H1 (cell line): Measurements from ENCODE around the gene VDAC2. TPM values are rescaled to one million over a fixed set of nuclear protein-coding genes. Genes with fewer than 3 reads are reported as not detected.

Experiments
- CTCF ChIA-PET: fragments of 300-600 bp; sonication (Branson Sonifier 250); formaldehyde crosslinking; loops from one replicate; lab custom pipeline; 2021; ENCODE audit not compliant: partially characterized antibody; lab: Charles Lee
- POLR2A ChIA-PET: fragments of 300-600 bp; sonication (Branson Sonifier 250); formaldehyde crosslinking; loops from one replicate; lab custom pipeline; 2021; ENCODE audit warnings: inconsistent platforms; ENCODE audit not compliant: partially characterized antibody; lab: Charles Lee
- DNase-seq, 2 experiments: peaks; one replicate each; pipeline versions ENCODE4 v3.0.0 to v3.0.0-alpha.2; 2010 to 2022; ENCODE audit warnings: low spot score in 2 of 2, low read depth in 1 of 2, mixed read lengths in 1 of 2
- FAIRE-seq: peaks from 2 replicates; lab custom pipeline; 2011; peaks lifted over from hg19 to GRCh38; lab: Jason Lieb, UNC
- H2AFZ ChIP-seq: 2 replicates; pipeline ENCODE4 v1.8.1; 2012; ENCODE audit warnings: low read length, inconsistent platforms
- H2AK5ac ChIP-seq: 2 replicates; pipeline ENCODE4 v1.6.1; 2013; ENCODE audit warnings: low read depth, low read length
- H2BK120ac ChIP-seq: replicated peaks from 2 replicates; pipeline ENCODE3; 2013; ENCODE audit warnings: low read depth, low read length, inconsistent platforms
- H2BK12ac ChIP-seq: 2 replicates; pipeline ENCODE4 v1.6.1; 2013; ENCODE audit warnings: low read depth, low read length
- H2BK15ac ChIP-seq: 2 replicates; pipeline ENCODE4 v1.6.1; 2013; ENCODE audit warnings: low read length
- H2BK20ac ChIP-seq: 2 replicates; pipeline ENCODE4 v1.6.1; 2013; ENCODE audit warnings: low read length
- H2BK5ac ChIP-seq: 2 replicates; pipeline ENCODE4 v1.6.1; 2013; ENCODE audit warnings: low read depth, low read length
- H3K14ac ChIP-seq: 2 replicates; pipeline ENCODE4 v1.6.1; 2013; ENCODE audit warnings: inconsistent platforms; ENCODE audit not compliant: insufficient read length
- H3K18ac ChIP-seq: 2 replicates; pipeline ENCODE4 v1.6.1; 2013; ENCODE audit warnings: low read length; ENCODE audit errors: extremely low read depth
- H3K23ac ChIP-seq: 2 replicates; pipeline ENCODE4 v1.6.1; 2013; ENCODE audit warnings: inconsistent platforms; ENCODE audit not compliant: insufficient read length
- H3K23me2 ChIP-seq: 2 replicates; pipeline ENCODE4 v1.6.1; 2013; ENCODE audit warnings: low read depth, low read length
- H3K27ac ChIP-seq: 2 replicates; pipeline ENCODE4 v1.6.1; 2011; ENCODE audit warnings: low read depth, low read length, inconsistent platforms
- H3K27me3 ChIP-seq, 4 experiments: replicated peaks in 1 of 4; 1 replicate in 1 of 4; 2 replicates in 3 of 4; pipeline versions ENCODE4 v1.6.1 to v1.8.1; 2011 to 2013; ENCODE audit warnings: low read length in 3 of 4, mild to moderate bottlenecking in 3 of 4, inconsistent platforms in 2 of 4, mixed read lengths in 2 of 4, moderate library complexity in 1 of 4; ENCODE audit not compliant: control insufficient read depth in 3 of 4, insufficient read depth in 3 of 4; ENCODE audit errors: extremely low read depth in 1 of 4
- H3K36me3 ChIP-seq, 4 experiments: 2 replicates each; pipeline versions ENCODE4 v1.6.1 to v1.8.1; 2011 to 2013; ENCODE audit warnings: mild to moderate bottlenecking in 4 of 4, low read length in 3 of 4, moderate library complexity in 2 of 4, control low read depth in 1 of 4, inconsistent platforms in 1 of 4; ENCODE audit not compliant: insufficient read depth in 4 of 4, control insufficient read depth in 2 of 4
- H3K4ac ChIP-seq: replicated peaks from 2 replicates; pipeline ENCODE3; 2013; ENCODE audit warnings: low read length, low read depth, mixed read lengths, inconsistent platforms; ENCODE audit not compliant: insufficient read length
- H3K4me1 ChIP-seq, 4 experiments: replicated peaks in 1 of 4; 1 replicate in 1 of 4; 2 replicates in 3 of 4; pipeline versions ENCODE4 v1.6.1 to v1.8.1; 2011 to 2013; ENCODE audit warnings: low read length in 3 of 4, inconsistent platforms in 2 of 4, mixed read lengths in 1 of 4; ENCODE audit not compliant: insufficient read depth in 4 of 4, control insufficient read depth in 3 of 4
- H3K4me2 ChIP-seq, 2 experiments: 2 replicates each; pipeline versions ENCODE4 v1.6.1 to v1.8.1; 2011 to 2013; ENCODE audit warnings: low read depth in 2 of 2, low read length in 2 of 2, control low read depth in 1 of 2, inconsistent platforms in 1 of 2, mild to moderate bottlenecking in 1 of 2; ENCODE audit not compliant: insufficient read depth in 1 of 2
- H3K4me3 ChIP-seq, 4 experiments: fragments of 200-600, 300-600 bp in 1 of 4; sonication (generic), shearing (Covaris generic), sonication (Bioruptor Twin) in 1 of 4; 2 replicates each; pipeline versions ENCODE4 v1.5.1 to v1.8.1; 2011 to 2016; ENCODE audit warnings: low read length in 4 of 4, low read depth in 3 of 4, control low read depth in 2 of 4, inconsistent platforms in 2 of 4, mild to moderate bottlenecking in 2 of 4, mixed read lengths in 1 of 4, moderate library complexity in 1 of 4; ENCODE audit not compliant: insufficient read depth in 2 of 4; ENCODE audit errors: extremely low read depth in 1 of 4
- H3K56ac ChIP-seq: replicated peaks from 2 replicates; pipeline ENCODE3; 2013; ENCODE audit warnings: low read depth, mild to moderate bottlenecking, mixed read lengths, low read length, inconsistent platforms; ENCODE audit not compliant: insufficient read length
- H3K79me1 ChIP-seq: 2 replicates; pipeline ENCODE4 v1.6.1; 2013; ENCODE audit warnings: low read depth, low read length, control low read depth
- H3K79me2 ChIP-seq, 2 experiments: 2 replicates each; pipeline versions ENCODE4 v1.6.1 to v1.8.1; 2012 to 2013; ENCODE audit warnings: low read length in 2 of 2, mild to moderate bottlenecking in 2 of 2, inconsistent platforms in 1 of 2; ENCODE audit not compliant: insufficient read depth in 2 of 2, control insufficient read depth in 1 of 2
- H3K9ac ChIP-seq, 4 experiments: replicated peaks in 1 of 4; 1 replicate in 1 of 4; 2 replicates in 3 of 4; pipeline versions ENCODE4 v1.6.1 to v1.8.1; 2011 to 2013; ENCODE audit warnings: low read depth in 3 of 4, low read length in 3 of 4, control low read depth in 2 of 4, mild to moderate bottlenecking in 2 of 4, moderate library complexity in 2 of 4, inconsistent platforms in 1 of 4; ENCODE audit errors: extremely low read depth in 1 of 4
- H3K9me3 ChIP-seq, 2 experiments: 2 replicates each; pipeline versions ENCODE4 v1.6.1 to v1.8.1; 2012 to 2013; ENCODE audit warnings: mild to moderate bottlenecking in 2 of 2, moderate library complexity in 2 of 2, control low read depth in 1 of 2, inconsistent platforms in 1 of 2, low read depth in 1 of 2, low read length in 1 of 2, mixed read lengths in 1 of 2; ENCODE audit not compliant: insufficient read depth in 2 of 2
- H4K20me1 ChIP-seq, 2 experiments: replicated peaks in 1 of 2; 2 replicates each; pipeline versions ENCODE3 to v1.8.1; 2011 to 2013; ENCODE audit warnings: inconsistent platforms in 2 of 2, low read length in 2 of 2, mild to moderate bottlenecking in 1 of 2; ENCODE audit not compliant: insufficient read depth in 2 of 2, control insufficient read depth in 1 of 2
- H4K5ac ChIP-seq: 2 replicates; pipeline ENCODE4 v1.6.1; 2013; ENCODE audit warnings: low read length, low read depth, mixed read lengths, inconsistent platforms; ENCODE audit not compliant: insufficient read length
- H4K8ac ChIP-seq: 2 replicates; pipeline ENCODE4 v1.8.0; 2013; ENCODE audit warnings: mild to moderate bottlenecking, moderate library complexity, low read length, inconsistent platforms; ENCODE audit not compliant: insufficient read depth; ENCODE audit errors: extremely low read depth
- H4K91ac ChIP-seq: replicated peaks from 2 replicates; pipeline ENCODE3; 2013; ENCODE audit warnings: low read length, mixed read lengths, inconsistent platforms; ENCODE audit not compliant: insufficient read length
- BACH1 ChIP-seq: IDR thresholded peaks from 2 replicates; pipeline ENCODE4 v1.6.1; 2012; ENCODE audit warnings: low read length, improper control_type of control experiment
- CHD1 ChIP-seq: IDR thresholded peaks from 2 replicates; pipeline ENCODE4 v1.6.1; 2012; ENCODE audit warnings: low read depth, low read length, improper control_type of control experiment
- CTCF ChIP-seq, 3 experiments: IDR thresholded peaks; 1 replicate in 2 of 3; 2 replicates in 1 of 3; pipeline versions ENCODE4 v1.5.1 to v1.6.1; 2011; ENCODE audit warnings: low read length in 3 of 3, mild to moderate bottlenecking in 3 of 3, inconsistent platforms in 2 of 3, low read depth in 1 of 3, moderate library complexity in 1 of 3; ENCODE audit not compliant: insufficient read depth in 1 of 3; ENCODE audit errors: control extremely low read depth in 1 of 3
- EP300 ChIP-seq, 2 experiments: IDR thresholded peaks; 1 replicate in 1 of 2; 2 replicates in 1 of 2; pipeline ENCODE4 v1.6.1; 2011 to 2012; ENCODE audit warnings: low read depth in 2 of 2, low read length in 2 of 2, mild to moderate bottlenecking in 2 of 2, borderline replicate concordance in 1 of 2, inconsistent platforms in 1 of 2, moderate library complexity in 1 of 2
- MAX ChIP-seq: IDR thresholded peaks from 2 replicates; pipeline ENCODE4 v1.6.1; 2012; ENCODE audit warnings: inconsistent platforms
- POU5F1 ChIP-seq: IDR thresholded peaks from 2 replicates; pipeline ENCODE4 v1.6.1; 2011; ENCODE audit warnings: low read depth, mild to moderate bottlenecking, low read length, moderate library complexity
- RFX5 ChIP-seq: IDR thresholded peaks from 2 replicates; pipeline ENCODE4 v1.6.1; 2011; ENCODE audit warnings: low read depth, low read length, improper control_type of control experiment, borderline replicate concordance
- TBP ChIP-seq: IDR thresholded peaks from 2 replicates; pipeline ENCODE4 v1.6.1; 2011; ENCODE audit warnings: low read depth, low read length, improper control_type of control experiment
- YY1 ChIP-seq: IDR thresholded peaks from 2 replicates; pipeline ENCODE4 v1.6.1; 2011; ENCODE audit warnings: low read depth, mild to moderate bottlenecking, low read length
- WGBS, 2 experiments: shearing (Covaris generic) in 1 of 2; methylation state at CpG; one replicate each; pipeline versions ENCODE4 v1.1.6 to v1.1.7; 2013 to 2015; ENCODE audit warnings: low lambda C conversion rate in 2 of 2, mixed read lengths in 2 of 2, inconsistent platforms in 1 of 2, low coverage in 1 of 2, missing lambda C conversion rate in 1 of 2; ENCODE audit not compliant: insufficient replicate concordance in 2 of 2, insufficient coverage in 1 of 2, insufficient read length in 1 of 2; ENCODE audit errors: extremely low coverage in 1 of 2, missing lambda C conversion rate in 1 of 2; 5-methylcytosine and 5-hydroxymethylcytosine counted together
- polyA plus RNA-seq, 7 experiments: library from polyadenylated mRNA; depleted of rRNA in 3 of 7; stranded (reverse) in 5 of 7; unstranded in 2 of 7; fragments of >200 nt in 5 of 7; fragments of 200-250 nt in 2 of 7; gene quantifications; 1 replicate in 5 of 7; 2 replicates in 1 of 7; 4 replicates in 1 of 7; pipeline versions ENCODE4 v1.2.1 to v1.2.3, GENCODE V29; 2011 to 2013; ENCODE audit warnings: missing spikeins in 2 of 7, mixed read lengths in 2 of 7
- total RNA-seq: library from RNA; stranded (reverse); fragmentation: NEBNext Ultra II Directional; extraction: Animal tissue kit (Norgen Biotek cat#: 25700); gene quantifications from 2 replicates; pipeline ENCODE4 v1.2.1, GENCODE V29; 2021

Gene VDAC2
- total and polyA plus RNA-seq, 2 of the 8 experiments (the other 6 are each of a cell fraction or from before 2014, with no cell fraction given) = 89.8 to 284 TPM

DNA sequence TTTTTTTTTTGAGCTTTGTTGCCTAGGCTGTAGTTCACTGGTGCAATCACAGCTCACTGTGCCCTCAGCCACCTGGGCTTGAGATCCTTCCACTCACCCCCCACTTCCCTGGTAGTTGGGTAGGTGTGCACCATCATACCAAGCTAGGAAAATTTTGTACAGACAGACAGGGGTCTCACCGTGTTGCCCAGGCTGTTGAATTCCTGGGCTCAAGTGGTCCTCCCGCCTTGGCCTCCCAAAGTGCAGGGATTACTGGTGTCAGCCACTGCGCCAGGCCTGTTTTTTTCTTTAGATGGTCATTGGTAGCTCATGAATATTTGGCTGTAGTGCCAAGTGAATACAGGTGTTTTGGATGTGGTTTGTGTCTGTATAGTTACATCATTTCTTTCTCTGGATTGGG is 17.7 kb downstream of the VDAC2 start:
- peaks cover 3 to 12% of the 10 kb centered on the region in 2 experiments for H4K20me1 ChIP-seq
- TF ChIP-seq YY1 (no peak), BACH1 (no peak), MAX (no peak), EP300 (IDR thresholded peaks at IDR 0.05; ENCODE audit: borderline replicate concordance in 1 of 2, low read depth in 2 of 2, low read length in 2 of 2) (no peak), RFX5 (no peak), CTCF (IDR thresholded peaks at IDR 0.05; ENCODE audit: control extremely low read depth in 1 of 3, insufficient read depth in 1 of 3, low read depth in 1 of 3, low read length in 3 of 3) (no peak), POU5F1 (no peak), TBP (no peak), CHD1 (no peak)
- H3K9me3 ChIP-seq = no peaks in the 10 kb centered on the region
- H3K4me2 ChIP-seq = no peak overlapping the region
- no peak overlapping the region for H3K4ac ChIP-seq
- no peak overlapping the region for H4K5ac ChIP-seq
- H2BK120ac ChIP-seq = no peak overlapping the region
- no peaks in the 10 kb centered on the region for H3K23me2 ChIP-seq
- H3K56ac ChIP-seq = no peak overlapping the region
- no peak overlapping the region for H3K9ac ChIP-seq
- ChIA-PET CTCF (interaction anchor here (0.6 to 18.9 kb wide), 10 partner anchors 10 to 998 kb away, joined by 3 to 209 read pairs (median 4); partner anchors contain the start of gene VDAC2), POLR2A (interaction anchor here (1.9 to 27.6 kb wide), 3 partner anchors 8 to 33 kb away, joined by 5 to 801 read pairs (median 79); partner anchors contain the start of gene VDAC2)
- H3K79me1 ChIP-seq = peaks cover 4% of the 10 kb centered on the region; the same call in 1 of the 2 replicates
- H3K27me3 ChIP-seq = no peaks in the 10 kb centered on the region
- H2AFZ ChIP-seq = no peak overlapping the region
- peaks cover 18 to 71% (median 28%) of the 10 kb centered on the region in 4 experiments for H3K36me3 ChIP-seq
- peak overlapping the region; percentile 82; the same call in 1 of the 2 replicates for H2BK5ac ChIP-seq
- H3K14ac ChIP-seq = no peak overlapping the region
- no peak overlapping the region for H4K91ac ChIP-seq
- WGBS, 2 experiments = 93% methylated on average over 3 of the region's 3 CpGs; no CpG with 5 or more reads in 1 of the 2 experiments
- no peak overlapping the region for H3K23ac ChIP-seq
- FAIRE-seq (no peak), DNase-seq (no peak)
- no peak overlapping the region for H2BK20ac ChIP-seq
- H3K4me1 ChIP-seq = peaks cover 14 to 34% (median 31%) of the 10 kb centered on the region in 4 experiments
- peaks cover 6 to 59% of the 10 kb centered on the region in 2 experiments for H3K79me2 ChIP-seq
- no peak overlapping the region for H4K8ac ChIP-seq
- H2BK12ac ChIP-seq = no peak overlapping the region
- H2BK15ac ChIP-seq = no peak overlapping the region
- H3K4me3 ChIP-seq = no peak overlapping the region
- no peak overlapping the region for H2AK5ac ChIP-seq
- no peak overlapping the region for H3K27ac ChIP-seq
- H3K18ac ChIP-seq = no peak overlapping the region
